Effector memory CD4-positive, alpha-beta T cell (primary cell): ENCODE results near the gene BPHL.
"Not testable (repeated sequence)": the region's sequence is repeated elsewhere in the genome, so short reads cannot be mapped to it uniquely, and the experiment has no call there.

Experiments
- DNase-seq, 3 donors: peaks; one replicate each; pipeline ENCODE4 v3.0.0-alpha.2; 2020
- H3K27ac ChIP-seq: 2 replicates; pipeline ENCODE4 v1.7.0; 2013; ENCODE audit warnings: mild to moderate bottlenecking, low read length, moderate library complexity; ENCODE audit not compliant: insufficient read depth, poor library complexity, severe bottlenecking
- H3K27me3 ChIP-seq: replicated peaks from 2 replicates; pipeline ENCODE4 v1.7.0; 2013; ENCODE audit warnings: mild to moderate bottlenecking, low read length; ENCODE audit not compliant: insufficient read depth, control insufficient read depth, poor library complexity, severe bottlenecking
- H3K36me3 ChIP-seq: 2 replicates; pipeline ENCODE4 v1.7.0; 2013; ENCODE audit warnings: mild to moderate bottlenecking, low read length, moderate library complexity; ENCODE audit not compliant: control insufficient read depth, insufficient read depth
- H3K4me1 ChIP-seq: 2 replicates; pipeline ENCODE4 v1.7.0; 2013; ENCODE audit warnings: low read length, mild to moderate bottlenecking; ENCODE audit not compliant: control insufficient read depth, insufficient read depth, poor library complexity, severe bottlenecking
- H3K4me3 ChIP-seq: 2 replicates; pipeline ENCODE4 v1.7.0; 2013; ENCODE audit warnings: low read length, low read depth, mild to moderate bottlenecking; ENCODE audit not compliant: insufficient read depth, poor library complexity, severe bottlenecking
- H3K9me3 ChIP-seq: 2 replicates; pipeline ENCODE4 v1.7.0; 2013; ENCODE audit warnings: mild to moderate bottlenecking, low read length, moderate library complexity; ENCODE audit not compliant: control insufficient read depth

Gene BPHL

DNA sequence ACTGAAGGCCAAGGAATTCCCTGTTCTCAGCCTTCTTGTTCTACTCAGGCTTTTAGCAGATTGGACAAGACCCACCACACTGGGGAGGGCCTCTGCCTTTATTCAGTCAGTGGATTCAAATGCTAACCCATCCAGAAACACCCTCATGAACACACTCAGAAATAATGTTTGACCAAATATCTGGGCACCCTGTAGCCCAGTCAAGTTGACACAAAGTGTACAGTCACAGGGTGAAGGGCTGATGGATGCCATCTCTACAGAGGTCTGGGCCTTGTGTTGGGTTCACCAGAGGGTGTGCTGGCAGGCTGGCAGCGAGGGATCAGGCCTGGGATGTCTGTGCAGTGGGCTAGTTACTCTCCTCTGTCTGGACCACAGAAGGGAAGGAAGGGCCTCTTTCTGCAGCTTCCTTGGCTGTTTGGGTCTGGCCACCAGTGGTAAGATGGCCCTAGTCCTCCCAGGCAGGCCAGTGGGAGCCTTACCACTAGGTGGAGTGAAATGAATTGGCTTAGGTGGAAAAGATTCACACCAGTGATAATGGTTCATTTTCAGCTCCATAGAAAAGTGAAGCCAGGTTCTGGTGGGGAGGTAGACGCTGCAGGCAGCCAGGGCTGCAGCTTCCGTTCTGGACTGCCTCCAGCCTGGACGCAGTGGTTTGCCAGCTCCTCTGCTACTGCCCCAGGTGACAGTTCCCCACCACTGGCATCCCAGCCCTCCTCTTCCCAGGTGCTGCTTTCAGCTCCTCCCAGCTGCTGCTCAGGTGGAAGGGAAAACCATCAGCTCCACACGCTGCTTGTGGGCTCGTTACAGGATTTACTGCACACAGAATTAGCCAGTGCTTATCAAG, 29.6 kb downstream of the BPHL start:
- no peak for DNase-seq
- no peaks in the 10 kb centered on the region for H3K4me1 ChIP-seq
- no peaks in the 10 kb centered on the region for H3K27me3 ChIP-seq

DNA sequence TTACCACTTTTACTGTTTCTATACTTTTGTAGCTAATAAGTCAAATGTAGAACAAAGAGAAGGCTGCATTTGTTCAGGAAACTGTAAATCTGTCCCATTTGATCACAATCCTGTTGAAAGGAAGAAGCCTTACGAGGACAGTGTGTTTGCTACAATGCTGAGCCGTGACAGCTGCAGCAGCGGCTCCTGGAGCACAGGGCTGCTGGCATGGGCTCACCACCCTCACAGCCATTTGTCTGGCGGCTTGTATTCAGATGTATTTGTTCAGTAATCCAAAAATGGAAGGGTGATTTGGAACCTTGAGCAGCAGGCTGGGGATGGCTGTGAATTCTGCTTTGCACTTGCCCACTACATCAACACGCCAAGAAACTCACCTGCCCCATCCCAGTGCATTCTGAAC, 33.2 kb downstream of the BPHL start:
- no peaks in the 10 kb centered on the region for H3K27me3 ChIP-seq
- DNase-seq, result no peak
- H3K27ac ChIP-seq, result no peak overlapping the region
- H3K9me3 ChIP-seq, result no peaks in the 10 kb centered on the region
- H3K36me3 ChIP-seq, result no peaks in the 10 kb centered on the region
- peaks cover 3% of the 10 kb centered on the region for H3K4me1 ChIP-seq
- H3K4me3 ChIP-seq, result no peak overlapping the region

More for the DNA sequence above, 29.6 kb downstream of the BPHL start:
- no peaks in the 10 kb centered on the region for H3K9me3 ChIP-seq
- no peak overlapping the region for H3K27ac ChIP-seq
- no peak overlapping the region for H3K4me3 ChIP-seq
- no peaks in the 10 kb centered on the region for H3K36me3 ChIP-seq

DNA sequence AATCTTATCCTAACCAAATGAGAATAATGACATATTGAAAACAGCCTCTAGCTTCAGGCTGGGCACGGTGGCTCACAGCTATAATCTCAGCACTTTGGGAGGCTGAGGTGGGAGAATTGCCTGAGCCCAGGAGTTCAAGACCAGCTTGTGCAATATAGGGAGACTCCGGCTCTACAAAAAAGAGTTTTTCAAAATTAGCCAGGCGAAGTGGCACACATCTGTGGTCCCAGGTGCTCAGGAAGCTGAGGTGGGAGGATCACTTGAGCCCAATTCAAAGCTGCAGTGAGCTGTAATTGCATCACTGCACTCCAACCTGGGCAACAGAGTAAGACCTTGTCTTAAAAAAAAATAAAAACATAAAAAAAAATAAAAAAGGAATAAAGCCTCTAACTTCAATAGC, 34.2 kb downstream of the BPHL start:
- peaks cover 6% of the 10 kb centered on the region for H3K4me1 ChIP-seq
- H3K27ac ChIP-seq, result no peak overlapping the region
- no peaks in the 10 kb centered on the region for H3K36me3 ChIP-seq
- no peak for DNase-seq
- no peaks in the 10 kb centered on the region for H3K27me3 ChIP-seq
- no peak overlapping the region for H3K4me3 ChIP-seq
- H3K9me3 ChIP-seq, result no peaks in the 10 kb centered on the region

DNA sequence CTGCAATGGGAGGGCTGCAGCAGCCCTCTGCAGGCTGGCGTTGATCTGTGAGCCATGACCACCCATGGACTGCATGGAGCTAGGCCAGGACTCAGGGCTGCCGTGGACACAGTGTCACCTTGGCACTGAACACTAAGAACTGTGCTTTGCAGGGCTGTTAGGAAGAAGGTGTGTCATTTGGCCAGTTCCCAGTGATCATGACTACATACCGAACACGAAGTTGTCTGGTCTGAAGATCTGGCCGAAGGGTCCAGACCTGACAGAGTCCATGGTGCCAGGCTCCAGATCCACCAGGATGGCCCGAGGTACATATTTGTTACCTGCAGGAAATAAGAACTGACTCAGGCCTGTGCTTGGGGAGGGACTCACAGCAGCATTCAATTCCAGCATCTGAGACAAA, 36.9 kb downstream of the BPHL start:
- not testable (repeated sequence) for H3K9me3 ChIP-seq, H3K4me3 ChIP-seq, H3K36me3 ChIP-seq, DNase-seq, H3K27me3 ChIP-seq, H3K27ac ChIP-seq
- H3K4me1 ChIP-seq, result peaks cover 23% of the 10 kb centered on the region

DNA sequence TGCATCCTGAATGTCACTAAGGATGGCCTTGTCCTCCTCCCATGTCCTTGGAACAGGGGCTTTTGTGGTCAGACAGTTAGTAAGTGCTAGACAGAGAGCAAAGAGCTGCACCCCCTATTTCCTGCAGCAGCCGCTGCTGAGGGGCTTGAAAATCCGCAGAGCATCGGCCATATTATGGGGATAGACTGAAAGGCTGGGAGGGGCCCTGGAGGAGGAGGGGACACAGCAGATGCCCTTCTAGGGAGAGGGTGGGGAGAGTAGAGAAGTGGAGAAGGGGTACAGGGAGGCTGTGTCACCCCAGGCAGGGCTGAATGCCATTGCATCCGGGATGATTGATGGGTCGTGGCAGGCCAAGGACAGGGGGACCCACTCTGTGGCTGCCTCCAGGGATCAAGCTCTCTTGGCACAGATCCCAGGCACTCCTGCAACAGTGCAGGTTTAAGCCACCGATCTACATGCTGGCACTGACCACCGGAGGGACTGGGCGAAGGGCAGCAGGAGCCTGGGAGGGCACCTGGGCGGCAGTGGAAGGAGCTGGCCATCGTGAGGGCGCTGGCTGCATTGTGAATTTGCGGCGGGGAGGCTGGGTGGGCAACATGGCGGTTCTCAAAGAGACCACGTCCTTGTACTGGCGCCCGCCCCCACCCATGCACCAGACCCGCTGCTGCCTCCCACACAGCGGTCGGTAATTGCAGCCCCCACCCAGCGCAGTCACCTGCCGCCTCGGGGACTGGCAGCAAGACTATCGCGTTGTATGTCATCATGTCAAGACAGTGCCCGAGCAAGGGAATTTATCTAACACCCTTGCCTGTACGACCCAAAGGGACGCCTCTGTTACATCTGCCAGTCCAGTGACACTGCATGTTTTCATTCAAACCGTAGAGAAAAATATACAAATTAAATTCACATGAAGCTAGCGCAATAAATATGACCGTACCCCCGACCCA, 37.9 kb downstream of the BPHL start:
- H3K27me3 ChIP-seq, H3K36me3 ChIP-seq, DNase-seq, H3K9me3 ChIP-seq: not testable (repeated sequence)
- peaks cover 28% of the 10 kb centered on the region for H3K4me1 ChIP-seq
- peak overlapping the region; percentile 64 for H3K4me3 ChIP-seq
- H3K27ac ChIP-seq, result peak overlapping the region; percentile 86

- Histone ChIP-seq H3K27ac (peak within 1 kb of the TSS; percentile 86), H3K4me3 (peak within 1 kb of the TSS; percentile 64), H3K27me3 (no peaks in the 10 kb centered on the region), H3K4me1 (peaks cover 28% of the 10 kb centered on the region), H3K36me3 (no peaks in the 10 kb centered on the region), H3K9me3 (no peaks in the 10 kb centered on the region)
- DNase-seq, result peak; percentile 77 to 87 (median 83)
These were observed 38.8 kb downstream of the BPHL start, which contains the start of gene TUBB2A for GRCh38 chr6:3157131-3157933. Gene TUBB2A, minus strand, starts transcription at chr6:3157544. Its CDS starts 81 bp downstream, at chr6:3157463.

- no peak overlapping the region for H3K4me3 ChIP-seq
- no peaks in the 10 kb centered on the region for H3K27me3 ChIP-seq
- peak overlapping the region; percentile 77 for H3K27ac ChIP-seq
- H3K9me3 ChIP-seq, result no peaks in the 10 kb centered on the region
- peaks cover 28% of the 10 kb centered on the region for H3K4me1 ChIP-seq
- no peaks in the 10 kb centered on the region for H3K36me3 ChIP-seq
- DNase-seq, result peak; percentile 61 to 70 (median 62)
These were observed 41.6 kb downstream of the BPHL start for GRCh38 chr6:3159805-3160781.

DNA sequence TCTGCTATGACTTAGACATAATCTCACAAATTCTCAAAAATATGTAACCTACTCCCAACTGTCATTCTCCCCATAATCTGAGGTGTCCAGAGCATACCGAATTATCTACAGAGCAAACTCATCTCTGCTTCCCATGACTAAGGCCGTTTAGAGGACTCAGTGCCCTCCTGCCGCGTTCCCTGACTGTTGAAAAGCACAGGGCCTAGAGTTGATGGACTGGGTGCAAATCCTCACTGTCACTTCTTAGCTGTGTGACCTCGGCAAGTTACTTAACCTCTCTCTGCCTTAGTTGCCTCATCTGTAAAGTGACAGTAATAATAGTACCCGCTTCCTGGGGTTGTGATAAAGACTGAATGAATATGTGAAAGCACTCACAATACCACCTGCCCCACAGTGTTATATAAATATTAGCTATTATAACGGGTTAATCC, 43.6 kb downstream of the BPHL start:
- Histone ChIP-seq H3K4me3 (no peak overlapping the region), H3K4me1 (peaks cover 23% of the 10 kb centered on the region)

More for the DNA sequence above, 43.6 kb downstream of the BPHL start:
- no peaks in the 10 kb centered on the region for H3K36me3 ChIP-seq
- no peak for DNase-seq
- no peaks in the 10 kb centered on the region for H3K27me3 ChIP-seq
- no peaks in the 10 kb centered on the region for H3K9me3 ChIP-seq
- H3K27ac ChIP-seq, result peak overlapping the region; percentile 67
